ENCODE results near the gene AGAP1.

The AGAP1 gene

DNA sequence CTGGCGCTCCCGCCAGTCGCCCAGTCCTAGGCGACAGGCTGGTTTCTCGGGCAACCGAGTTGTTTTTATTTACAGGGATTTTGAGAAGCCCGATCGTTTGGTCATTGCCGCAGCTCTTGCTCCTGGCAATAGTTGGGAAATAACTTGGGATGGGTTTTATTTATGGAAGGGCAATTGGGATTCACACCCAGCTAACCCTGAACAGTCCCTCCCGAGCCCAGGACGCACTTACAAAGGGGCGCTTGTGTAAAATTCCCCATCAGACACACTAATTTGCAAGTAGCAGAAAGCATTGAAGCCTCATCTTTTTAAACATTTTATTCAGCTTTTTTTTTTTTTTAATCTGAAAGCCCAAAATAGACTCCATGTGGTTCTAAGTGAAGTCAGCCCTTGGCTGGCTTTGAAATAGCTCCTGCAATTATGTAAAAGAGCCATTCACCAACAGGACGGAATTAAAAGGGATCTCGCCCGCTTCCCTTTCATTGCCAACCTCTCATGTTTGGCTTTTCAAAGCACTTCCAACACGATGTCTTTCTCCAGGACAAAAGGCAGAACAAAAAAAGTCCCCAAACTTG is 677.9 kb downstream of the AGAP1 start:
- no peak for DNase-seq

GRCh38 chr2:236172255-236173035 is 678.6 kb downstream of the AGAP1 start:
- no peak for DNase-seq

DNA sequence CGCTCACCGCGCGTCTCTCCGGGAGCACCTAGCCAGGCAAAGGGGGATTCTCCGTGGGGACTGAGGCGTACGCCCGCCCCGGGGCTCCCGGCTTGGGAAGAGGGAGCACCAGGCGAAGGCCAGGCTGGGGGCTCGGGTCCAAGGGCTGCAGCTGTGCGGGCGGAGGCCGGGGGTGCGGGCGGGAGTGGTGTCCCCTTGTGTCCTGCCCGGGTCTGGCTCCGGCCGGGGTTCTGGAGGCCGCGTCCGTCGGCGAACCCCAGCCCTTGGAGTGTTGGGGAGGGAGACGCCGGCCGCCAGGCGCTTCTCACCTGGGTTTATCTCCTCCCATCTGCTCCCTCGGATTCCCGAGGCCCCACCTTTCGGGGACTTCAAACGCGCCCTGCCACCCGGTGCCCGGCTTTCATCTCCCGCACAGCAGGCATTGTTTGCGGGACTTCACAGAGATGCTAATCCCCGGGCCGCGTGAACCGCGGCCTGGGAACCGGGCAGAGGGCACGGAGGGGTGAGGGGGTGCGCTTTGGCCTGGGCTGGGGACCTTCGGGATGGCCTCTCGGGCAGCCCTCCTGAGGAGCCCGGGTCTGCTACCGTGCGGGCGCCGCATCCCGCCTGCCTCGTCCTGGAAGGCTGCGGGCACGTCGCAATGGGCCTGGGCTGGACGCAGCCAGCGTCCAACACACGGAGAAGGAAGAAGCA is 679.3 kb downstream of the AGAP1 start:
- no peak for DNase-seq

- DNase-seq, result no peak
Measured at GRCh38 chr2:236173729-236174607, 680.1 kb downstream of the AGAP1 start.

DNA sequence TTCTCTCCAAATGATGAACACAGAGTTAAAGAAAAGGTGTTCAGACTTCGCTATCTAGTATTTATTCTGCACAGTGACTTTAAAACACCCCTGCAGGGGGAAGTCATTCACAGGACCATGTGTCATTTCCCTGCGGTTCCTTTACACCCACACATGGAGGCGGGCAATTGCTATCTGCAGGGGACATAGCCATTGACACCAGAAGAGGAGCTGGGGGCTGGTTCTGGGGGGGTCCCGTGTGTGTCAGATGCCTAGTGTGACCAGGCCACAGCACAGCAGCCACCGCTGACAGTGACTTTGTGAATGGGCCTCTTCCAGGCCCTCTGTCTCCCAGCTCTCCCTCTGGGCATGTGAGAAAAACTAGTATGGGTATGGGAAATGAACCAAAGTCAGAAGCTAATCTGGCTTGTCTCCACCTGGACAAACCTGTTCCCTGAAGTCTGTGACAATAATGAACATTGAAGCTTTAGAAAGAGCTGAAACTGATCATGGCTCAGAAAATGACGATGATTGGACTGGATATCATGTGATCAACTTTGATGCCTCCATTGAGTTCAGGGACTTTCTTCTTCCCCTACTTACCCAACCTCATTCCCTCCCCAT is 681.8 kb downstream of the AGAP1 start:
- no peak for DNase-seq

GRCh38 chr2:236176417-236176816 is 682.6 kb downstream of the AGAP1 start:
- DNase-seq, result no peak

GRCh38 chr2:236176951-236177350 is 683.1 kb downstream of the AGAP1 start:
- DNase-seq, result no peak

DNA sequence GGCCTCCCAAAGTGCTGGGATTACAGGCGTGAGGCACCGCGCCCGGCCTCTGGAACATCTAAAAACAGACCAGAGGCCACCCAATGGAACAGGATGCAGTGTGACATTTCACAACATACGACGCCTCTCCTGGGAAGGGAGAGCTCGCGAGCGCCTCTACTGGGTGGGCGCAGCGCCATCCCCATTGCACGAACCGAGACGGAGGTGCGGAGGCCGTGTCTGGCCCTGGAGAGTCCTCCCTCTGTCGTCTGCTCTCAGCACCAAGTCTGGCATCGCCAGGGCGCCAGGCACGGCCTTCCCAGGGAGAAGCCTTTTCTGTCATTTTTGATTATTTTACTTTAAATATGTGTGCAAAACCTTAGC is 683.7 kb downstream of the AGAP1 start:
- DNase-seq, result peak; percentile 14

- peak; percentile 53 for DNase-seq
Measured at GRCh38 chr2:236177967-236178889, 684.4 kb downstream of the AGAP1 start.

DNA sequence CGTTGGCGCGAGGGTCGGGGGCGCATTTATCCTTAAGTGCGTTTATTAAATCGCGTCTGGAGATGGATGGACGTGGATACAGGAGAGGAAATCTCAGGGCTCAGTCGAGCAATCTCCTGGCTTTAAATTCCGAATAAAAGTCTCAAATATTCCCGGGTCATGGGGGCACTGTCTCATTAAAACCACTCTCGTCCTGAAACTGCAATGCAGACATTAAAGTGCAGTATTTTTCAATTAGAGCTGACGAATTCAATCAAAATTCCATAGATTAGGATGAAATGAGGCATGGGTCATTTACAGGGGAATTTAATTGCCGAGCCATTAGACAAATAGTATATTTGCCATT is 685.0 kb downstream of the AGAP1 start:
- DNase-seq, result no peak

- DNase-seq, result peak; percentile 19
Measured at GRCh38 chr2:236179236-236180075, 685.6 kb downstream of the AGAP1 start.

- DNase-seq, result no peak
Measured at GRCh38 chr2:236180076-236180816, 686.4 kb downstream of the AGAP1 start.

GRCh38 chr2:236180831-236181453 is 687.1 kb downstream of the AGAP1 start:
- peak; percentile 72 for DNase-seq

Measured in DMS79 treated with DMSO at 0.1 percent for 48 hours (cell line).